ENCODE measurements around the gene SH3RF3. TPM values are rescaled to one million over a fixed set of nuclear protein-coding genes. Genes with fewer than 3 reads are reported as not detected.

SH3RF3 gene
- total RNA-seq, 4 donors from 2014 or later: 2.2 to 6.1 (median 4.2) TPM

GRCh38 chr2:109207176-109207575 is 78.2 kb downstream of the SH3RF3 start:
- H3K4me1 ChIP-seq: peaks cover 25% of the 10 kb centered on the region
- no peak overlapping the region for H3K4me3 ChIP-seq
- H3K36me3 ChIP-seq: no peaks in the 10 kb centered on the region
- no peak for DNase-seq (ENCODE audit: low spot score in 2 of 2)
- no peaks in the 10 kb centered on the region for H3K27me3 ChIP-seq
- TF ChIP-seq EP300 (IDR thresholded peaks at IDR 0.05) (no peak), CTCF (IDR thresholded peaks at IDR 0.05) (no peak), POLR2A (IDR thresholded peaks at IDR 0.05) (no peak), POLR2AphosphoS5 (IDR thresholded peaks at IDR 0.05) (no peak)
- WGBS: 34% methylated on average over 1 of the region's 1 CpG
- no peak overlapping the region for H3K27ac ChIP-seq
- H3K9me3 ChIP-seq: no peaks in the 10 kb centered on the region

GRCh38 chr2:109208071-109208950 is 79.3 kb downstream of the SH3RF3 start:
- H3K27me3 ChIP-seq: no peaks in the 10 kb centered on the region
- WGBS: 92% methylated on average over 3 of the region's 3 CpGs
- no peak for TF ChIP-seq POLR2AphosphoS5 (IDR thresholded peaks at IDR 0.05)
- TF ChIP-seq CTCF (IDR thresholded peaks at IDR 0.05): no peak
- no peak for TF ChIP-seq EP300 (IDR thresholded peaks at IDR 0.05)
- TF ChIP-seq POLR2A (IDR thresholded peaks at IDR 0.05): no peak
- no peaks in the 10 kb centered on the region for H3K9me3 ChIP-seq
- no peak overlapping the region for H3K4me3 ChIP-seq
- H3K36me3 ChIP-seq: no peaks in the 10 kb centered on the region
- H3K4me1 ChIP-seq: peaks cover 25% of the 10 kb centered on the region
- peak in 1 of 2 donors; percentile 26 for DNase-seq (ENCODE audit: low spot score in 2 of 2)
- H3K27ac ChIP-seq: no peak overlapping the region

- 91% methylated on average over 6 of the region's 6 CpGs for WGBS
- no peak overlapping the region for H3K27ac ChIP-seq
- H3K9me3 ChIP-seq: no peaks in the 10 kb centered on the region
Measured at GRCh38 chr2:109208951-109209335, 79.9 kb downstream of the SH3RF3 start.

GRCh38 chr2:109209412-109209811 is 80.4 kb downstream of the SH3RF3 start:
- no peak for TF ChIP-seq POLR2AphosphoS5 (IDR thresholded peaks at IDR 0.05)
- no peak for TF ChIP-seq CTCF (IDR thresholded peaks at IDR 0.05)
- TF ChIP-seq EP300 (IDR thresholded peaks at IDR 0.05): no peak
- TF ChIP-seq POLR2A (IDR thresholded peaks at IDR 0.05): no peak
- peak in 1 of 2 donors; percentile 53 for DNase-seq (ENCODE audit: low spot score in 2 of 2)
- H3K4me3 ChIP-seq: no peak overlapping the region
- H3K36me3 ChIP-seq: no peaks in the 10 kb centered on the region
- H3K9me3 ChIP-seq: no peaks in the 10 kb centered on the region
- no peaks in the 10 kb centered on the region for H3K27me3 ChIP-seq
- WGBS: 32% methylated on average over 4 of the region's 4 CpGs
- peaks cover 34% of the 10 kb centered on the region for H3K4me1 ChIP-seq
- no peak overlapping the region for H3K27ac ChIP-seq

More at GRCh38 chr2:109208951-109209335, 79.9 kb downstream of the SH3RF3 start:
- Histone ChIP-seq H3K4me3 (no peak overlapping the region), H3K36me3 (no peaks in the 10 kb centered on the region), H3K27me3 (no peaks in the 10 kb centered on the region), H3K4me1 (peaks cover 29% of the 10 kb centered on the region)
- DNase-seq (ENCODE audit: low spot score in 2 of 2): peak in 1 of 2 donors; percentile 34
- no peak for TF ChIP-seq EP300 (IDR thresholded peaks at IDR 0.05)
- no peak for TF ChIP-seq CTCF (IDR thresholded peaks at IDR 0.05)
- no peak for TF ChIP-seq POLR2A (IDR thresholded peaks at IDR 0.05)
- TF ChIP-seq POLR2AphosphoS5 (IDR thresholded peaks at IDR 0.05): no peak

- H3K27ac ChIP-seq: no peak overlapping the region
- no peaks in the 10 kb centered on the region for H3K36me3 ChIP-seq
- no peaks in the 10 kb centered on the region for H3K9me3 ChIP-seq
- 79% methylated on average over 7 of the region's 7 CpGs for WGBS
- no peaks in the 10 kb centered on the region for H3K27me3 ChIP-seq
- TF ChIP-seq CTCF (IDR thresholded peaks at IDR 0.05): no peak
- TF ChIP-seq EP300 (IDR thresholded peaks at IDR 0.05): no peak
- no peak for TF ChIP-seq POLR2AphosphoS5 (IDR thresholded peaks at IDR 0.05)
- no peak for TF ChIP-seq POLR2A (IDR thresholded peaks at IDR 0.05)
- H3K4me3 ChIP-seq: no peak overlapping the region
- H3K4me1 ChIP-seq: peaks cover 38% of the 10 kb centered on the region
- DNase-seq (ENCODE audit: low spot score in 2 of 2): no peak
Measured at GRCh38 chr2:109209941-109210340, 80.9 kb downstream of the SH3RF3 start.
